ENCODE results near the gene SLC27A3.

DNA sequence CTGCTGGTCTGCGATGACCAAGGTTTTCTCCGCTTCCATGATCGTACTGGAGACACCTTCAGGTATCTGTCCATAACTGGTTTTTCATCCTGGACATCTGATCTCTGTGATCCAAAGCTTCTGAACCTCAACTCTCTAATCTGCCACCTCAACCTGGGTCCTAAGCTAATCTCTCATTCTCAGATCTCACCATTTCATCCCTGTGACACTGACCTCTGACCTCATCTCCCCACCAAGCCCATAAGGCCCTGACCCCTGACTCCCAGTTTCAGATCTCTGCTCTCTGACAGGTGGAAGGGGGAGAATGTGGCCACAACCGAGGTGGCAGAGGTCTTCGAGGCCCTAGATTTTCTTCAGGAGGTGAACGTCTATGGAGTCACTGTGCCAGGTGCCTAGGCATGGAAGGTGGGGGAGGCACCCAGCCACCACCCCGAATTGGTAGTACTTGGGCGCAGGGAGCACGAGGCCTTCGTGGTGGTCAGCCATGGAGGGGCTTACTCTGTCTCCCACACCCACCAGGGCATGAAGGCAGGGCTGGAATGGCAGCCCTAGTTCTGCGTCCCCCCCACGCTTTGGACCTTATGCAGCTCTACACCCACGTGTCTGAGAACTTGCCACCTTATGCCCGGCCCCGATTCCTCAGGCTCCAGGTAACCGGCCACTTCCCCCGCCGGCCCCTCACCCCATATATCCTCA lies 3.8 kb downstream of the SLC27A3 start:
- TF ChIP-seq CREB1 (IDR thresholded peaks at IDR 0.05; ENCODE audit: low read depth) (no peak), TCF12 (IDR thresholded peaks at IDR 0.05; ENCODE audit: low read depth) (no peak), TAF1 (IDR thresholded peaks at IDR 0.05; ENCODE audit: low read depth) (no peak), EP300 (IDR thresholded peaks at IDR 0.05; ENCODE audit: borderline replicate concordance) (no peak)
- TF ChIP-seq, protein P1, sequence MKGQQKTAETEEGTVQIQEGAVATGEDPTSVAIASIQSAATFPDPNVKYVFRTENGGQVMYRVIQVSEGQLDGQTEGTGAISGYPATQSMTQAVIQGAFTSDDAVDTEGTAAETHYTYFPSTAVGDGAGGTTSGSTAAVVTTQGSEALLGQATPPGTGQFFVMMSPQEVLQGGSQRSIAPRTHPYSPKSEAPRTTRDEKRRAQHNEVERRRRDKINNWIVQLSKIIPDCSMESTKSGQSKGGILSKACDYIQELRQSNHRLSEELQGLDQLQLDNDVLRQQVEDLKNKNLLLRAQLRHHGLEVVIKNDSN (IDR thresholded peaks at IDR 0.05) = no peak

Measured in Ishikawa (cell line).